ENCODE data around the gene ARL15.
"Not testable (repeated sequence)": the region's sequence is repeated elsewhere in the genome, so short reads cannot be mapped to it uniquely, and the experiment has no call there.

ARL15 gene

DNA sequence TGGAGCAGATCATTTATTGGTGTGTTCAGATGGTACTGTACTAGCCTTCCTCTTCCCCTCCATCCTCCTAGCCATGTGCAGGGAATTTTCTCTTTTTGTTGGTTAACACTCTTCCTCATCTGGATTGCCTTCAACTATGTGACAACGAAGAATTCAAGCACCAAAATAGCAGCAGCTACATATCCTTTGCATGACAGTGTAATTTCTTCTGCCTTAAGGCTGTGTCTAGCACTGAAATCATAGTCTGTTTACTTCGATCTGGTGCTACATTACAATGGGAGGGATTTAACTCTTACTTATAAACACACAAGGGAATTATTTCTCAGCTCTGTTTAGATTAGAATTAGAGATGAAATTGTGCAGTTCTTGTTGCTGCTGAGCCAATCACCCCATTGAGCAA is 260.4 kb downstream of the ARL15 start:
- TF ChIP-seq POLR2AphosphoS5 (IDR thresholded peaks at IDR 0.05; ENCODE audit: low read depth) = no peak
- TF ChIP-seq, protein P1, sequence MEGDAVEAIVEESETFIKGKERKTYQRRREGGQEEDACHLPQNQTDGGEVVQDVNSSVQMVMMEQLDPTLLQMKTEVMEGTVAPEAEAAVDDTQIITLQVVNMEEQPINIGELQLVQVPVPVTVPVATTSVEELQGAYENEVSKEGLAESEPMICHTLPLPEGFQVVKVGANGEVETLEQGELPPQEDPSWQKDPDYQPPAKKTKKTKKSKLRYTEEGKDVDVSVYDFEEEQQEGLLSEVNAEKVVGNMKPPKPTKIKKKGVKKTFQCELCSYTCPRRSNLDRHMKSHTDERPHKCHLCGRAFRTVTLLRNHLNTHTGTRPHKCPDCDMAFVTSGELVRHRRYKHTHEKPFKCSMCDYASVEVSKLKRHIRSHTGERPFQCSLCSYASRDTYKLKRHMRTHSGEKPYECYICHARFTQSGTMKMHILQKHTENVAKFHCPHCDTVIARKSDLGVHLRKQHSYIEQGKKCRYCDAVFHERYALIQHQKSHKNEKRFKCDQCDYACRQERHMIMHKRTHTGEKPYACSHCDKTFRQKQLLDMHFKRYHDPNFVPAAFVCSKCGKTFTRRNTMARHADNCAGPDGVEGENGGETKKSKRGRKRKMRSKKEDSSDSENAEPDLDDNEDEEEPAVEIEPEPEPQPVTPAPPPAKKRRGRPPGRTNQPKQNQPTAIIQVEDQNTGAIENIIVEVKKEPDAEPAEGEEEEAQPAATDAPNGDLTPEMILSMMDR (IDR thresholded peaks at IDR 0.05; ENCODE audit: insufficient read depth, low read length) = no peak
- TF ChIP-seq SPI1 (IDR thresholded peaks at IDR 0.05; ENCODE audit: borderline replicate concordance, low read depth) = no peak
- TF ChIP-seq, protein P2, sequence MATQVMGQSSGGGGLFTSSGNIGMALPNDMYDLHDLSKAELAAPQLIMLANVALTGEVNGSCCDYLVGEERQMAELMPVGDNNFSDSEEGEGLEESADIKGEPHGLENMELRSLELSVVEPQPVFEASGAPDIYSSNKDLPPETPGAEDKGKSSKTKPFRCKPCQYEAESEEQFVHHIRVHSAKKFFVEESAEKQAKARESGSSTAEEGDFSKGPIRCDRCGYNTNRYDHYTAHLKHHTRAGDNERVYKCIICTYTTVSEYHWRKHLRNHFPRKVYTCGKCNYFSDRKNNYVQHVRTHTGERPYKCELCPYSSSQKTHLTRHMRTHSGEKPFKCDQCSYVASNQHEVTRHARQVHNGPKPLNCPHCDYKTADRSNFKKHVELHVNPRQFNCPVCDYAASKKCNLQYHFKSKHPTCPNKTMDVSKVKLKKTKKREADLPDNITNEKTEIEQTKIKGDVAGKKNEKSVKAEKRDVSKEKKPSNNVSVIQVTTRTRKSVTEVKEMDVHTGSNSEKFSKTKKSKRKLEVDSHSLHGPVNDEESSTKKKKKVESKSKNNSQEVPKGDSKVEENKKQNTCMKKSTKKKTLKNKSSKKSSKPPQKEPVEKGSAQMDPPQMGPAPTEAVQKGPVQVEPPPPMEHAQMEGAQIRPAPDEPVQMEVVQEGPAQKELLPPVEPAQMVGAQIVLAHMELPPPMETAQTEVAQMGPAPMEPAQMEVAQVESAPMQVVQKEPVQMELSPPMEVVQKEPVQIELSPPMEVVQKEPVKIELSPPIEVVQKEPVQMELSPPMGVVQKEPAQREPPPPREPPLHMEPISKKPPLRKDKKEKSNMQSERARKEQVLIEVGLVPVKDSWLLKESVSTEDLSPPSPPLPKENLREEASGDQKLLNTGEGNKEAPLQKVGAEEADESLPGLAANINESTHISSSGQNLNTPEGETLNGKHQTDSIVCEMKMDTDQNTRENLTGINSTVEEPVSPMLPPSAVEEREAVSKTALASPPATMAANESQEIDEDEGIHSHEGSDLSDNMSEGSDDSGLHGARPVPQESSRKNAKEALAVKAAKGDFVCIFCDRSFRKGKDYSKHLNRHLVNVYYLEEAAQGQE (IDR thresholded peaks at IDR 0.05; ENCODE audit: insufficient replicate concordance, low read depth) = no peak
- no peak for DNase-seq (ENCODE audit: low read depth in 1 of 2, low spot score in 1 of 2)
- no peak overlapping the region for H3K4me3 ChIP-seq (replicated peaks; ENCODE audit: insufficient read depth, low read length)
- H3K27me3 ChIP-seq (ENCODE audit: insufficient read depth, poor library complexity, severe bottlenecking) = no peaks in the 10 kb centered on the region
- no peak overlapping the region for H3K27ac ChIP-seq (replicated peaks)

DNA sequence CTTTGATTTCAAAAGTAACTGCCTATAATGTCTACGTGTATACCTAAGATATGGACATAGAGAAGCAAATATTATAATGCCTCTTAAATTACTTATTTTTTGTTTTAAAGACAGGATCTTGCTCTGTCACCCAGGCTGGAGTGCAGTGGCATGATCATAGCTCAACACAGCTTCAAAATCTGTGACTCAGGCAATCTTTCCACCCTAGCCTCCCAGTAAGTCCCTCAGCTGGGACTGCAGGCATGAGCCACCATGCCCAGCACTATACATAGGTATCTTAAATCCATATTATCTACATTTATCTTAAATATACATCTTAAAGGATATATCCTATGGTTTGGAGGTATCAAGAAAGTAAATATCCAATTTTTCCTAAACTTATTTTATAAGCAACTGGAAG is 261.2 kb downstream of the ARL15 start:
- Histone ChIP-seq H3K27me3 (ENCODE audit: insufficient read depth, poor library complexity, severe bottlenecking) (no peaks in the 10 kb centered on the region), H3K27ac (replicated peaks) (no peak overlapping the region), H3K4me3 (replicated peaks; ENCODE audit: insufficient read depth, low read length) (no peak overlapping the region)
- DNase-seq (ENCODE audit: low read depth in 1 of 2, low spot score in 1 of 2) = no peak
- TF ChIP-seq, protein P2 (IDR thresholded peaks at IDR 0.05; ENCODE audit: insufficient replicate concordance, low read depth) = no peak
- no peak for TF ChIP-seq POLR2AphosphoS5 (IDR thresholded peaks at IDR 0.05; ENCODE audit: low read depth)
- no peak for TF ChIP-seq SPI1 (IDR thresholded peaks at IDR 0.05; ENCODE audit: borderline replicate concordance, low read depth)
- TF ChIP-seq, protein P1 (IDR thresholded peaks at IDR 0.05; ENCODE audit: insufficient read depth, low read length) = no peak
- no peak for TF ChIP-seq GABPA (IDR thresholded peaks at IDR 0.05; ENCODE audit: low read depth)

DNA sequence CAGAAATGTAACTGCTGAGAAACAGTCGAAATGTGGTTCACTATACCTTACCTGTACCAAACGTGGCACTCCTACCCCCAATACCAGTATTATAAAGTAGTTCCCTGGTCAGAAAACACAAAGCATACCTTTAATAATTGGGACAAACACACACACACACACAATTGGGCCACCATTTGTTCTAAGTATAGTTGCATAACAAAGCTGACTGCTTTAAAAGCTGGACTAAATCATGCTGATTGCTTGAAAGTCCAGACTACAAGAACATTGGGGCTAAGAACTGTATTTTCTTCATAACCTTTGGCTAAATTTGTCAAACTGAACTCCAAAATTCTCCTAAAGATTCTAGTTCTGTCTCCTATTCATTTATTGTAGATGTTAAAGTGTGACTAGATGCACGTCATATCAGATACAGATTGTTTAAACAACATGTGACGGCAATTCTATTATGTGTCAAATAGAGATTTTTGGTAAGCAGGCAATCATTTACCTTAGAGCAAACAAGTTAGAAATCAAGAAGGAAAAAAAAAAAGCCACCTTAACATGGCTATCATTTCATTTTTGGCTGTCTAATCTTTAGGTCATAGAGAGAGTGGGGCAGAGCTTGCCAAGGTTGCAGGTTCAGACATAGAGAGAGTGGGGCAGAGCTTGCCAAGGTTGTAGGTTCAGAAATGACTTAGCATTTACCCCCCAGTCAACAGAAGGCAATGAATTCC is 265.1 kb downstream of the ARL15 start:
- no peak for DNase-seq (ENCODE audit: low read depth in 1 of 2, low spot score in 1 of 2)
- TF ChIP-seq, protein P2 (IDR thresholded peaks at IDR 0.05; ENCODE audit: insufficient replicate concordance, low read depth) = no peak
- TF ChIP-seq GABPA (IDR thresholded peaks at IDR 0.05; ENCODE audit: low read depth) (no peak), POLR2AphosphoS5 (IDR thresholded peaks at IDR 0.05; ENCODE audit: low read depth) (no peak), SPI1 (IDR thresholded peaks at IDR 0.05; ENCODE audit: borderline replicate concordance, low read depth) (no peak)
- TF ChIP-seq, protein P1 (IDR thresholded peaks at IDR 0.05; ENCODE audit: insufficient read depth, low read length) = no peak
- H3K27me3 ChIP-seq (ENCODE audit: insufficient read depth, poor library complexity, severe bottlenecking) = no peaks in the 10 kb centered on the region

DNA sequence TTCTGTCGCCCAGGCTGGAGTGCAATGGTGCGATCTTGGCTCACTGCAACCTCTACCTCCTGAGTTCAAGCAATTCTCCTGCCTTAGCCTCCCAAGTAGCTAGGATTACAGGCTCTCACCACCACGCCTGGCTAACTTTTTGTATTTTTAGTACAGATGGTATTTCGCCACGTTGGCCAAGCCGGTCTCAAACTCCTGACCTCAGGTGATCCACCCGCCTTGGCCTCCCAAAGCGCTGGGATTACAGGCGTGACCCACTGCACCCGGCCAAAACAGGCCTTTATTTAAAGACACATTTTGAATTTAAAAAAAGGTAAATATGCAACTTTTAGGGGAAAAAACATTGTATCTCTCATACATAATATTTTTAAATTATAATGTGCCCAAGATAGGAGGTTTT is 266.1 kb downstream of the ARL15 start:
- DNase-seq (ENCODE audit: low read depth in 1 of 2, low spot score in 1 of 2); H3K27me3 ChIP-seq (ENCODE audit: insufficient read depth, poor library complexity, severe bottlenecking); H3K4me3 ChIP-seq (replicated peaks; ENCODE audit: insufficient read depth, low read length); H3K27ac ChIP-seq (replicated peaks): not testable (repeated sequence)

More for the DNA sequence above, 265.1 kb downstream of the ARL15 start:
- no peak overlapping the region for H3K27ac ChIP-seq (replicated peaks)
- H3K4me3 ChIP-seq (replicated peaks; ENCODE audit: insufficient read depth, low read length) = no peak overlapping the region
